Mesothelial cell of epicardium (in vitro differentiated cells): ENCODE measurements around the gene ICA1. TPM values are rescaled to one million over a fixed set of nuclear protein-coding genes. Genes with fewer than 3 reads are reported as not detected.
A peak's percentile ranks its signal among the peaks of the same experiment; 100 is the strongest.

Experiments
- DNase-seq, 2 experiments: peaks; one replicate each; pipeline ENCODE4 v3.0.0; 2021; ENCODE audit warnings: low spot score in 2 of 2; ENCODE audit not compliant: unreplicated experiment in 2 of 2
- H3K27ac Mint-ChIP-seq: 2 replicates; pipeline ENCODE4 v1.8.0; 2021; ENCODE audit warnings: mixed read lengths
- H3K27me3 Mint-ChIP-seq: 2 replicates; pipeline ENCODE4 v1.8.0; 2021; ENCODE audit warnings: low read depth, mixed read lengths
- H3K36me3 Mint-ChIP-seq: 2 replicates; pipeline ENCODE4 v1.8.0; 2021; ENCODE audit warnings: mixed read lengths
- H3K4me1 Mint-ChIP-seq: 2 replicates; pipeline ENCODE4 v1.8.0; 2021; ENCODE audit warnings: mixed read lengths
- H3K4me3 Mint-ChIP-seq: 2 replicates; pipeline ENCODE4 v1.8.0; 2021; ENCODE audit warnings: mild to moderate bottlenecking, moderate library complexity, mixed read lengths
- H3K9me3 Mint-ChIP-seq: 2 replicates; pipeline ENCODE4 v1.8.0; 2021; ENCODE audit warnings: mixed read lengths
- total RNA-seq: library from RNA; stranded (reverse); gene quantifications from 3 replicates; pipeline ENCODE4 v1.2.1, GENCODE V29; 2021
- TF ChIP-seq, protein P1 (sequence below): fragments of 200-600 bp; sonication (generic); IDR thresholded peaks from one replicate; pipeline ENCODE4 v1.5.0; 2021; ENCODE audit warnings: antibody characterized with exemption; ENCODE audit not compliant: unreplicated experiment

ICA1 gene
- total RNA-seq, 1 donor from 2014 or later, result 8.2 TPM

DNA sequence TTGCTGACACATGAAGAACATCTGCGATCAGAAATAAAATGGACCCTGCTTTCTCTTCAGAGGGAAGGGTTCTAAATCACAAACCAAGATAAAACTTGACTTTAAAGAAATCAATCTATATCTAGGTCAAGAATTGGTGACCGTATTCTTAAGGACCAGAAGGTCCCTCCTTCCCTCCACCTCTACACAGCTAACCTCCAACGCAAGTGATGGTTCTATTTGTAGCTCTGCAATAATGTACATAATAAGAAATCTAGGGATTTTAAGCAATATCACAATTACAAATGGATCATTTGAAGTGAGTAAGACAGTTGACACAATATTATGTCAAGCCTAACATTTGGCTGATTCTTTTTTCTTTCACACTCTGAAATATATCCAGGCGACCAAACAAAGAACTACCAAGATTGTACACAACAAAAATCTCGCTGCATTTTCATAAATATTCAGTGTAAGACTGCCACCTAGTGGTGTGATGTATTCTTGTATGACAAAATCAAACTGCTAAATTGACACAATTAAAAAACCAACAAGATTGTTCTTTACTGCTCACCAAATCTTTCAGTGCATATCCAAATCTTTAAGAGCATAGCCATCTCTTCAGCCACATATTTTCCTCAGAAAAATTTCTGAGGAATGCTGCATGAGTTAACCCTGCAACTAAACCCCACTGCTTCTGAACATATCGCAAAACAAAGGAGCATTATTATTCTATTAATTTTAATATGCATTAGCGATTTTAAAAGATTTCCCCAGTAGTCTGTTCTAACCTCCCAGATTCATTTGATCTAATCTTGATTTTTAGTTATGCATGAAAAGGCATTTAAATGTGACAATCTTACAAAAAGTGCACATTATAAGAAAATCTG lies 44.5 kb downstream of the ICA1 start:
- Mint-ChIP-seq H3K4me3 (no peak overlapping the region), H3K27me3 (no peaks in the 10 kb centered on the region), H3K27ac (no peak overlapping the region), H3K9me3 (no peaks in the 10 kb centered on the region), H3K36me3 (no peaks in the 10 kb centered on the region), H3K4me1 (peaks cover 44% of the 10 kb centered on the region)
- no peak for DNase-seq
- TF ChIP-seq, protein P1, sequence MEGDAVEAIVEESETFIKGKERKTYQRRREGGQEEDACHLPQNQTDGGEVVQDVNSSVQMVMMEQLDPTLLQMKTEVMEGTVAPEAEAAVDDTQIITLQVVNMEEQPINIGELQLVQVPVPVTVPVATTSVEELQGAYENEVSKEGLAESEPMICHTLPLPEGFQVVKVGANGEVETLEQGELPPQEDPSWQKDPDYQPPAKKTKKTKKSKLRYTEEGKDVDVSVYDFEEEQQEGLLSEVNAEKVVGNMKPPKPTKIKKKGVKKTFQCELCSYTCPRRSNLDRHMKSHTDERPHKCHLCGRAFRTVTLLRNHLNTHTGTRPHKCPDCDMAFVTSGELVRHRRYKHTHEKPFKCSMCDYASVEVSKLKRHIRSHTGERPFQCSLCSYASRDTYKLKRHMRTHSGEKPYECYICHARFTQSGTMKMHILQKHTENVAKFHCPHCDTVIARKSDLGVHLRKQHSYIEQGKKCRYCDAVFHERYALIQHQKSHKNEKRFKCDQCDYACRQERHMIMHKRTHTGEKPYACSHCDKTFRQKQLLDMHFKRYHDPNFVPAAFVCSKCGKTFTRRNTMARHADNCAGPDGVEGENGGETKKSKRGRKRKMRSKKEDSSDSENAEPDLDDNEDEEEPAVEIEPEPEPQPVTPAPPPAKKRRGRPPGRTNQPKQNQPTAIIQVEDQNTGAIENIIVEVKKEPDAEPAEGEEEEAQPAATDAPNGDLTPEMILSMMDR, result peak; percentile 98

GRCh38 chr7:8216334-8216690 lies 45.7 kb downstream of the ICA1 start:
- Mint-ChIP-seq H3K27ac (no peak overlapping the region), H3K4me3 (no peak overlapping the region), H3K27me3 (no peaks in the 10 kb centered on the region), H3K4me1 (peaks cover 44% of the 10 kb centered on the region), H3K36me3 (no peaks in the 10 kb centered on the region), H3K9me3 (no peaks in the 10 kb centered on the region)
- TF ChIP-seq, protein P1, result no peak
- no peak for DNase-seq

DNA sequence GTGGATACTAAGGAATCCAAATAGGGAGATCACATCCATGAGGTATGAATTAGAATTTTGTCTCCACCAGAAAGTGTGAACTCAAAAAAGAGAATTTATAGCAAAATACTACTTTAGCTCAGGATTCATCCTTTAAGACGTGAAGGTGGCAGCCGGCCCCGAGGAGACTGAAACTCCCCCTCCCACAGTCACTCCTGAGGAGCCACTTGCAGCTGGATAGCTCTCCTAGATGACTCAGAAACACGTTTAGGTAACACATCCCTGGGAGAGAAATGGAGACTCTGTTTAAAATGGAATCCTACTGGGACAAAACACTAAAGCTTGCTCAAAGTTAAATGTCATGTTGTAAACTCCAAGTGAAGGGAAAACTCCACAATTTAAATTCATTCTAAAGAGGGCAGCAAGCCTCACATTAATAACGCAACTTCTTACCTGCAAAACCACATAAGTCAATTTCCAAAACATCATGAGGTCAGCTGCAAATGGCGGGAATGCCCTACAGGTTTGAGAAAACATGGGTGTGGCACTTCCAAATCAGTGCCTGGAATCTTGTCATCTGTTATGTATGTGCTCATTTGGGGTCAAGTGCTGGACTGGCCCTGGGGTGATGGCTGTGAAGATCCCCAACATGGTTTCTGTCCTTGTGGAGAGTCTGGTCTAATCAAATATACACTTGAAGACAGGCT lies 46.2 kb downstream of the ICA1 start:
- H3K4me1 Mint-ChIP-seq, result peaks cover 44% of the 10 kb centered on the region
- H3K27me3 Mint-ChIP-seq, result no peaks in the 10 kb centered on the region
- peak overlapping the region; percentile 26 for H3K27ac Mint-ChIP-seq
- H3K4me3 Mint-ChIP-seq, result no peak overlapping the region
- TF ChIP-seq, protein P1, result no peak
- H3K36me3 Mint-ChIP-seq, result no peaks in the 10 kb centered on the region
- DNase-seq, result no peak
- no peaks in the 10 kb centered on the region for H3K9me3 Mint-ChIP-seq

GRCh38 chr7:8214244-8214824 lies 47.6 kb downstream of the ICA1 start:
- no peak for DNase-seq

GRCh38 chr7:8213381-8213780 lies 48.6 kb downstream of the ICA1 start:
- no peak for DNase-seq
- H3K36me3 Mint-ChIP-seq, result no peaks in the 10 kb centered on the region
- no peak overlapping the region for H3K4me3 Mint-ChIP-seq
- no peaks in the 10 kb centered on the region for H3K27me3 Mint-ChIP-seq
- peaks cover 46% of the 10 kb centered on the region for H3K4me1 Mint-ChIP-seq
- TF ChIP-seq, protein P1, result no peak
- H3K27ac Mint-ChIP-seq, result peak overlapping the region; percentile 88
- no peaks in the 10 kb centered on the region for H3K9me3 Mint-ChIP-seq

More at GRCh38 chr7:8214244-8214824, 47.6 kb downstream of the ICA1 start:
- H3K36me3 Mint-ChIP-seq, result no peaks in the 10 kb centered on the region
- no peaks in the 10 kb centered on the region for H3K9me3 Mint-ChIP-seq
- no peak overlapping the region for H3K4me3 Mint-ChIP-seq
- peak overlapping the region; percentile 88 for H3K27ac Mint-ChIP-seq
- TF ChIP-seq, protein P1, result no peak
- peaks cover 44% of the 10 kb centered on the region for H3K4me1 Mint-ChIP-seq
- no peaks in the 10 kb centered on the region for H3K27me3 Mint-ChIP-seq
